Measurements from ENCODE around the gene KRT17. TPM values are rescaled to one million over a fixed set of nuclear protein-coding genes. Genes with fewer than 3 reads are reported as not detected.

The KRT17 gene
- total RNA-seq, 1 experiment from 2014 or later = 29.0 TPM

DNA sequence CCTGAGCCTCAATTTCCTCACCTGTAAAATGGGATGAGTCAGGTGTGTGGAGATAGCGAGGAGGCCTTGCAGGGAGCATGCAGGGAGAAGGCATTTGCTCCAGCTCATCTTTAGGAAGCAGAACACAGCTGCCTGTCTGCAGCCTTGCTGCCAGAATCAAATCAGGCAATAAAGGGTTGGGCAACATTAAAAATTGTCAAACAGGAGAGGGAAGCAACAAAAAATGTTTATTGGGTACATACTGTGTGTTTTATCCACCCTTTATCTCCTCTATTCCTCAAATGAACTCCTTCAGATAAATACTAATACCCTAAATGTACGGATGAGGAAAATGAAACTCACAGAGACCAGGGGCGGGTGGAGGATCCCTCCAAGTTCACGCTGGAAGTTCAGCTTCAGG, 24.1 kb downstream of the KRT17 start:
- H3K36me3 ChIP-seq (ENCODE audit: low read depth) = no peaks in the 10 kb centered on the region
- TF ChIP-seq, protein P1, sequence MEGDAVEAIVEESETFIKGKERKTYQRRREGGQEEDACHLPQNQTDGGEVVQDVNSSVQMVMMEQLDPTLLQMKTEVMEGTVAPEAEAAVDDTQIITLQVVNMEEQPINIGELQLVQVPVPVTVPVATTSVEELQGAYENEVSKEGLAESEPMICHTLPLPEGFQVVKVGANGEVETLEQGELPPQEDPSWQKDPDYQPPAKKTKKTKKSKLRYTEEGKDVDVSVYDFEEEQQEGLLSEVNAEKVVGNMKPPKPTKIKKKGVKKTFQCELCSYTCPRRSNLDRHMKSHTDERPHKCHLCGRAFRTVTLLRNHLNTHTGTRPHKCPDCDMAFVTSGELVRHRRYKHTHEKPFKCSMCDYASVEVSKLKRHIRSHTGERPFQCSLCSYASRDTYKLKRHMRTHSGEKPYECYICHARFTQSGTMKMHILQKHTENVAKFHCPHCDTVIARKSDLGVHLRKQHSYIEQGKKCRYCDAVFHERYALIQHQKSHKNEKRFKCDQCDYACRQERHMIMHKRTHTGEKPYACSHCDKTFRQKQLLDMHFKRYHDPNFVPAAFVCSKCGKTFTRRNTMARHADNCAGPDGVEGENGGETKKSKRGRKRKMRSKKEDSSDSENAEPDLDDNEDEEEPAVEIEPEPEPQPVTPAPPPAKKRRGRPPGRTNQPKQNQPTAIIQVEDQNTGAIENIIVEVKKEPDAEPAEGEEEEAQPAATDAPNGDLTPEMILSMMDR (conservative IDR thresholded peaks at IDR 0.05) = no peak
- TF ChIP-seq EZH2 (IDR thresholded peaks at IDR 0.05; ENCODE audit: low read depth) = no peak
- no peak overlapping the region for H2AFZ ChIP-seq
- no peak overlapping the region for H3K4me3 ChIP-seq
- H3F3A ChIP-seq (ENCODE audit: insufficient read depth, low read depth) = no peaks in the 10 kb centered on the region
- no peak overlapping the region for H3K27ac ChIP-seq
- POLR2A ChIA-PET (ENCODE audit: unreplicated experiment) = no interaction called here
- no peaks in the 10 kb centered on the region for H3K27me3 ChIP-seq (ENCODE audit: insufficient read depth, low read depth)
- H3K9me3 ChIP-seq (ENCODE audit: insufficient read depth, low read depth) = no peaks in the 10 kb centered on the region
- no peak for DNase-seq
- H3K9me2 ChIP-seq (ENCODE audit: insufficient read depth) = no peaks in the 10 kb centered on the region
- H4K20me1 ChIP-seq (ENCODE audit: insufficient read depth) = no peaks in the 10 kb centered on the region
- H3K4me2 ChIP-seq = no peak overlapping the region
- no TSS peak for BruUV-seq (replicated peaks)
- no peaks in the 10 kb centered on the region for H3K79me2 ChIP-seq (ENCODE audit: low read depth)
- CTCF ChIA-PET = interaction anchor here (0.9 kb wide), 1 partner anchor 63 kb away, joined by 3 read pairs; no protein-coding TSS in a partner anchor
- intact Hi-C loops (cut with micrococcal nuclease; ENCODE audit: unreplicated experiment) = no loop called here
- H3K4me1 ChIP-seq (replicated peaks; ENCODE audit: insufficient read depth) = no peaks in the 10 kb centered on the region; the same call in 1 of the 2 replicates

DNA sequence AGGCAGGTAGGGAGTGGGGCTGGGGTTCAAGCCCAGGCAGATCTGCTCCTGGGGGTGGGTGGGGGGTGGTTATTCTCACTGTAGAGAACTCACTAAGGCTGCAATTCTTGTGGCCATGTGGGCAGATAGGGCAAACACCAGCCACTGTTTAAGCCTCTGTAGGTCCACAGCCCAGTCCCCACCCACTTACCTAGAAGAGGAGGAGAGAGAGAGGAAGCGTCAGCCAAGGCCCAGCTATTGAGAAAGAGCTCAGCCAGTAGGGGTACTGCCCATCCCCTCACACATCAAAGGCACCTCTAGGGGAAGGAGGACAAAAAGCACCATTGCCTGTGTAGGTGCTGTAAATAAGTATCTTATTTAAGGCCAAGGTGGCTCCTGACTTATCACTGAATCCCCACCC, 24.7 kb downstream of the KRT17 start:
- DNase-seq = no peak
- no peaks in the 10 kb centered on the region for H4K20me1 ChIP-seq (ENCODE audit: insufficient read depth)
- H3K27me3 ChIP-seq (ENCODE audit: insufficient read depth, low read depth) = no peaks in the 10 kb centered on the region
- no peak for TF ChIP-seq EZH2 (IDR thresholded peaks at IDR 0.05; ENCODE audit: low read depth)
- TF ChIP-seq, protein P1 (conservative IDR thresholded peaks at IDR 0.05) = no peak
- H3K27ac ChIP-seq = no peak overlapping the region
- H3K79me2 ChIP-seq (ENCODE audit: low read depth) = no peaks in the 10 kb centered on the region
- no peak overlapping the region for H3K4me2 ChIP-seq
- intact Hi-C loops (cut with micrococcal nuclease; ENCODE audit: unreplicated experiment) = no loop called here
- H3K4me3 ChIP-seq = no peak overlapping the region
- H3K9me2 ChIP-seq (ENCODE audit: insufficient read depth) = no peaks in the 10 kb centered on the region
- no peak overlapping the region for H2AFZ ChIP-seq
- no peaks in the 10 kb centered on the region for H3K36me3 ChIP-seq (ENCODE audit: low read depth)
- no peaks in the 10 kb centered on the region for H3F3A ChIP-seq (ENCODE audit: insufficient read depth, low read depth)
- POLR2A ChIA-PET (ENCODE audit: unreplicated experiment) = no interaction called here
- no peaks in the 10 kb centered on the region; the same call in 1 of the 2 replicates for H3K4me1 ChIP-seq (replicated peaks; ENCODE audit: insufficient read depth)
- CTCF ChIA-PET = interaction anchor here (0.9 kb wide), 1 partner anchor 63 kb away, joined by 3 read pairs; no protein-coding TSS in a partner anchor
- H3K9me3 ChIP-seq (ENCODE audit: insufficient read depth, low read depth) = no peaks in the 10 kb centered on the region
- BruUV-seq (replicated peaks) = no TSS peak

DNA sequence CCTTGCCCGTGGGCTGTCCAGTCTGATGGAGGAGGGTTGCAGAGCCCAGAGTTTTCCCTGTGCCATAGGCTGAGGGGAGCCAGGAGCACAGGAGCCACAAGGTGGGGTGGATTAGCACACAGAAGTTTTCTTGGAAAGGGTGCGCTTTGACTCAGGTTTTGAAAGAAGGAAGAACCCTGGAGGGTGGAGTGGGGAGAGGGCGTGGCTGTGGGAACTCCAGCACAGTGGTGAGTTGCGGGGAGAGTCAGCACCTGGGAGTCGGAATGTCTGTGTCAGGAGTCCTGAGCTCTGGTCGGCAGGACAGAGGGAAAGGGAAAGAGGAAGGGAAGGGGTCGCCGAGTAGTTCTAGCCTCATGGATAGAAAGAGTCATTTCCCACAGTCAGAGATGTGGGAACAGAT, 28.8 kb downstream of the KRT17 start:
- no peaks in the 10 kb centered on the region for H3K9me3 ChIP-seq (ENCODE audit: insufficient read depth, low read depth)
- no peak overlapping the region for H3K4me2 ChIP-seq
- H2AFZ ChIP-seq = no peak overlapping the region
- H3K27ac ChIP-seq = no peak overlapping the region
- no peak for DNase-seq
- no peak for TF ChIP-seq EZH2 (IDR thresholded peaks at IDR 0.05; ENCODE audit: low read depth)
- no peaks in the 10 kb centered on the region for H4K20me1 ChIP-seq (ENCODE audit: insufficient read depth)
- H3F3A ChIP-seq (ENCODE audit: insufficient read depth, low read depth) = peaks cover 8% of the 10 kb centered on the region; the same call in 1 of the 2 replicates
- peaks cover 20% of the 10 kb centered on the region for H3K4me1 ChIP-seq (replicated peaks; ENCODE audit: insufficient read depth)
- no peaks in the 10 kb centered on the region for H3K27me3 ChIP-seq (ENCODE audit: insufficient read depth, low read depth)
- intact Hi-C loops (cut with micrococcal nuclease; ENCODE audit: unreplicated experiment) = no loop called here
- no peaks in the 10 kb centered on the region for H3K36me3 ChIP-seq (ENCODE audit: low read depth)
- no TSS peak for BruUV-seq (replicated peaks)
- ChIA-PET CTCF (no interaction called here), POLR2A (ENCODE audit: unreplicated experiment) (no interaction called here)
- H3K79me2 ChIP-seq (ENCODE audit: low read depth) = no peaks in the 10 kb centered on the region
- no peaks in the 10 kb centered on the region for H3K9me2 ChIP-seq (ENCODE audit: insufficient read depth)
- H3K4me3 ChIP-seq = no peak overlapping the region

DNA sequence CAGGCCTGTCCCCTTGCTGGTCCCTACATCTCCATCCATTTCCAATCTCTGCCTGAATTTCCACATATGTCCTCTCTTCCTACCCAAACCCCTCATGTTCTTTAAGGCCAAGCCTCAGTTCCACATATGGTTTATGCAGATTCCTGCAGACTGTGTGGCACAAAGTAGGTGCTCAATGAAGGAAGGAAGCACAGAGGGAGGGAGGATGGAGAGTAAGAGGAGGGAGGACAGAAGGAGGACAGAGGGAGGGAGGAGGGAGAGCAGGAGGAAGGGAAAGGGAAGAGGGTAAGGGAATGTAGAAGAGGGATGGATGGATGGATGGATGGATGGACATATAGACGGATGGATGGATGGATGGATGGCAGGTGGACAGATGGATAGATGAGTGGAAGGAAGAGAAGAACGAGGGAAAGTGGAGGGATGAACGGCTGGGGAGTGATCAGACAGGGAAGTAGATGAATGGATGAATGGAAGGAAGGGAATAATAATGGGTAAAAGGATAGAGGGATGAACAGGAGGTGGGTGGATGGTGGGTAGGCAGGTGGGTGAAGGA, 29.9 kb downstream of the KRT17 start:
- H4K20me1 ChIP-seq (ENCODE audit: insufficient read depth) = no peaks in the 10 kb centered on the region
- no TSS peak for BruUV-seq (replicated peaks)
- intact Hi-C loops (cut with micrococcal nuclease; ENCODE audit: unreplicated experiment) = no loop called here

More for the DNA sequence above, 29.9 kb downstream of the KRT17 start:
- H3K4me1 ChIP-seq (replicated peaks; ENCODE audit: insufficient read depth) = peaks cover 20% of the 10 kb centered on the region
- H3K9me2 ChIP-seq (ENCODE audit: insufficient read depth) = no peaks in the 10 kb centered on the region
- peak overlapping the region; percentile 51 for H3K4me2 ChIP-seq
- no peak for DNase-seq
- H3K9me3 ChIP-seq (ENCODE audit: insufficient read depth, low read depth) = no peaks in the 10 kb centered on the region
- H3F3A ChIP-seq (ENCODE audit: insufficient read depth, low read depth) = peaks cover 8% of the 10 kb centered on the region; the same call in 1 of the 2 replicates
- TF ChIP-seq EZH2 (IDR thresholded peaks at IDR 0.05; ENCODE audit: low read depth) = no peak
- TF ChIP-seq, protein P1 (conservative IDR thresholded peaks at IDR 0.05) = no peak
- H2AFZ ChIP-seq = no peak overlapping the region
- ChIA-PET POLR2A (ENCODE audit: unreplicated experiment) (interaction anchor here (0.5 to 0.6 kb wide), 2 partner anchors 23 kb away, joined by 3 to 5 read pairs; no protein-coding TSS in a partner anchor), CTCF (no interaction called here)
- no peaks in the 10 kb centered on the region for H3K79me2 ChIP-seq (ENCODE audit: low read depth)
- H3K4me3 ChIP-seq = no peak overlapping the region
- H3K36me3 ChIP-seq (ENCODE audit: low read depth) = no peaks in the 10 kb centered on the region
- H3K27me3 ChIP-seq (ENCODE audit: insufficient read depth, low read depth) = no peaks in the 10 kb centered on the region
- no peak overlapping the region for H3K27ac ChIP-seq

Measured in PC-9 (cell line).